Posterior cingulate gyrus (tissue), 11 donors: ENCODE measurements around the gene DHRS2.

Experiments
- DNase-seq, 10 donors: peaks; one replicate each; pipeline versions ENCODE4 v3.0.0 to v3.0.0-alpha.2; 2020 to 2021; ENCODE audit warnings: mixed read lengths in 3 of 10
- intact Hi-C: fragments of 100-400 bp; cut with DNase I; formaldehyde crosslinking; loops from one replicate; pipeline ENCODE4 v1.15.1; 2023

The DHRS2 gene

DNA sequence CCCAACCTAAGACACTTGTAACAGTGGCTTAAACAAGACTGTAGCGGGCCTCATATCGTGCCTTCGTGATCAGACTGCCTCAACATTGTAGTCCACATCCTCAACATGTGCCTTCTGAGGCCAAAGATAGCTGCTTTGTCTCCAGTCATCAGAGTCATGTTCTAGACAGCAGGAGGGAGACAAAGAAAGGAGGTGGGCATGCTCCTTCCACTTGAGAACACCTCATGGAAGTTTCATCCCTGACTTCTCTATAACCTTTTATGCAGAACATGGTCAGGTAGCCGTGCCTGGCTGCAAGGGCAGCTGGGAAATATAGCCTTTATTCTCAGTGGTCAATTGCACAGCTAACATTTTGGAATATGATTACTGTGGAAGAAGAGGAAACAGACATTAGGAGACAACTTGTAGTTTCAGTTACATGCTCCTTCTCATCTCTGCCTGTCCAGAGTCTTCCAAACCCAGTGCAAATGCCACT is 25.3 kb upstream of the DHRS2 start:
- intact Hi-C loops = no loop called here
- no peak for DNase-seq

DNA sequence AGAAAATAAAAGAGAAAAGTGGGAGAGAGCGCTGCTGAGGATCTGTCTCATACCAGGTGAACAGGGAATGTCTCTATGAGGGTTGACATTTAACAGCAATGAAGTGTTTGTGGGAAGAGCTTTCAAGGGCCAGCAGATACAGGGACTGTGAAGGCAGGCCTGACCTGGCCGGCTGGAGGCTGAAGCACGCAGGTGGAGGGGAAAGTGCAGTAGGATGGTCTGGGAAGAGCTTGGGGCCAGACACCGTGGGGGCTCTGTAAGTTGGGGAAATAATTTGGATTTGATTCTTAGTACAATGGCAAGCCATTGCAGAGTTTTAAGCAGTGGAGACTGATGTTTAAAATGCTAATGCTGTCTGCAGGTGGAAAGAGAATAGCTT is 23.8 kb upstream of the DHRS2 start:
- intact Hi-C loops = no loop called here
- DNase-seq = no peak

DNA sequence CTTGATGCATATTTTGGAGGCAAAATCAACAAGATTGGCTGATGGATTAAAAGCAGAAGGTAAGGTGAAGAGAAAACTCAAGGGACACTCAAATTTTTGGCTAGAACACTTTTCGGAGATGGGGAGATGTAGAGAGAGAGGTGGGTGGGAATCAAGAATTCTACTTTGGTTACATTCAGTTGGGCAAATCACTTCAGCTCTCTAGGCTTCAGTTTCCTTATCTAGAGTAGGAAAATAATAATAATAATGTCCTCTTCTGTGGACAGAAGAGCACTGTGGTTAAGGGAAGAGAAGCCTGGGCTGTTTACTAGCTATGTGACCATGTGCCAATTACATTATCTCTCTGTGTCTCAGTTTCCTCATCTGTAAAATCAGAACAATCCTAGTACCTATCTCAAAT is 23.4 kb upstream of the DHRS2 start:
- DNase-seq = no peak
- intact Hi-C loops = no loop called here

DNA sequence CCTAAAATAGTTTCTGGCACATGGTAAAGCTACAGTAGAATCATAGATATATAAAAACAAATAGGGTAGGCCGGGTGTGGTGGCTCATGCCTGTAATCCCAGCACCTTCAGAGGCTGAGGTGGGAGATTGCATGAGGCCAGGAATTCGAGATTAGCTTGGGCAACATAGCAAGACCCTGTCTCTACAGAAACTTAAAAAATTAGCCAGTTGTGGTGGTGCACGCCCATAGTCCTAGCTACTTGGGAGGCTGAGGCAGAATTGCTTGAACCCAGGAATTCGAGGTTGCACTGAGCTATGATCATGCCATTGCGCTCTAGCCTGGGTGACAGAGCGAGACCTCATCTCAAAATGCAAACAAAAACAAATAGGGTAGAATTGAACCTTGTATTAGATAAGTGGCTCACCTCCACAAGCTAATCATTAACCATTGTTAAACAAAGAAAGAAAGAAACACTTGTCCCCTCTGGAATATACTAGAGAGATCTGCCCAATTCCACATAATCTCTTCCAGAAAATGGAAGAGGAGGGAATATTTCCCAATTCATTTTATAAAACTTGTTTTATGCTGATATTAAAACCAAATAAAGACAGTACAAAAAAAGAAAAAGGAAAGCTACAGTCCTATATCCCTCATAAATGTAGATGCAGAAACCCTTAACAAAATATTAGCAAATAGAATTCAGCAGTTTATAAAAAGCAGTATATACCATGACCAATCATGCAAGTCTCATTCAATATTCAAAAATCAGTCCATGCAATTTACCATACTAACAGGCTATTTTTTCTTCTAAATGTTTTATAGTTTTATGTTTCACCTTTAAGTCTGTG is 22.7 kb upstream of the DHRS2 start:
- intact Hi-C loops = no loop called here

DNA sequence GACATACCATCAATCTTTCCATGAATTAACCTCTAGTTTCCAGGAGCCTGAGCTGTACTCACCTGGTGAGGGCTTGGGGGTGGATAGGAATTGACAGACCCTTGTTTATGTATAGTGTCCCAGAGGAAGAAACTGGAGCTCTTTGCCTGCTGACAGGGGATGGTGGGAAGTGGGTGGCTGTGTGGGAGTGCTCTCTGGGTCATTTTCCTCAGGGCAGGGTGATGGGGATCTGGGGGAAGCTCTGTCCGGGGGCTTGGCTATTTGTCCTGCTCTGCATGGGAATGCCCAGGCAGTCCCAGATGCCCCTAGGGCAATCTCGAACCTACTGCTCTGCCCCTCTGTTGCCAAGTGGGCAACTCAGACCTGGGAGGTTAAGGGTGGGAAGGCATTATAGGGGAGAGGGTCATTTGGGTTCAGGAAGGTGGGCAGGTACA is 21.8 kb upstream of the DHRS2 start:
- intact Hi-C loops = no loop called here
- no peak for DNase-seq

More for the DNA sequence above, 22.7 kb upstream of the DHRS2 start:
- DNase-seq = no peak

DNA sequence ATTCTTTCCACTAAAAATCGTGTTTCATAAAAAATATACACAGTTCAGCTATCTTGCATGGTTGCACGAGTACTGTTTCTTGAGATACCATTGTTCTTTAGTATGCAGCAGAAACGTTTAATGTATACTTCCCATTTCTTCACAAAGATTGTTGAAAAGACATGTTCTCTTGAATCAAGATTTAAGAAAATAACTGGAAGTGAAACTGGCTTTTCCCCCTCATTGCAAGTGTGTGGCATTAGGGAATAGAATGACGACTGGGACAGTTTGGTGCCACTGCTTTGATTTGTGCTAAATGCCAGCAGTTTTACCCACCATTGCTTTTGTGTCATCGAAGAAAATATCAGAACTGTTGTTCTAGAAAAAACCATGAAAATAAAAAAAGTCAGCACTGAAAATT is 20.3 kb upstream of the DHRS2 start:
- intact Hi-C loops = no loop called here
- DNase-seq = no peak

DNA sequence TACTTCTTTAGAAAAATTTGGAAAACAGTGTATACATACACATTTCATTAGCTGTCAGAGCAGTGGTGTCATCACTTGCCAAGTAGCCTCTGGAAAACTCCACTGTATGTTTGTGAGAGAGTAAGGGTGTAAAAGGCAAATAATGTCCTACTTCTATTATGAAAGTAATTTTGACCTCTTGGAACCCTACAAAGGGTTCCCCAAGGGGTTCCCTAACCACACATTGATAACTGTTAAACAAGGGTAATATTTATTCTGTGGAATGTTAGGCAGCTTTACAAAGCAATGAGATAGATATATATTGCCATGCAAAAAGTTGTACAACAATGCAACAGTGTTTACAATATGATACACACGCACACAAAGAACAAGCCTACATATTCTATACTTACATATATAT is 18.6 kb upstream of the DHRS2 start:
- DNase-seq = no peak
- intact Hi-C loops = no loop called here

DNA sequence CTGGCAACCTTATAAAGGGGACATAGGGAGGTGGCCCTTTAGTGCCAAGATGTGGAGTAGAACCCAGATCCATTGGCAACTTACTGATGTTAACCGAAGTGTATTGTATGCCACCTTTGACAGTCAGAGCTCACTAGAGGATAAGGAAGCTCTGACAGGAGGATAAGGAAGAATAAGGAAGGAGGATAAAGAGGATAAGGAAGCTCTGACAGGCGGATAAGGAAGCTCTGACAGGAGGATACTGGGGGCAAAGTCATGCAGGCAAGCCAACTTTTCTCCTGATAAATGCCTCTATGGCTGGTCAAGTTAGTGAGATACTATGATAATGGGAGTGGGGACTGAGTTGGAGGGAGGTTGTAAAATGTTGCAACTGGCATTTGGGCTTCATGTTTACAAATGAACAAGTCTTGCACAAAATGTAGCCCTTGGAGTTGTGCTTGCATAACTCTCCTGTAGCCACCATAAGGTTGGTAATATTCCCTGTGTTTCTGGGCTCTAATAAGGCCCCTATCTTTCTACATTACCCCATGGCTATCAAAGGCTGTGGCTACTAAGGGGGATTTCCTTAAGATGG is 17.7 kb upstream of the DHRS2 start:
- intact Hi-C loops = no loop called here
- no peak for DNase-seq

DNA sequence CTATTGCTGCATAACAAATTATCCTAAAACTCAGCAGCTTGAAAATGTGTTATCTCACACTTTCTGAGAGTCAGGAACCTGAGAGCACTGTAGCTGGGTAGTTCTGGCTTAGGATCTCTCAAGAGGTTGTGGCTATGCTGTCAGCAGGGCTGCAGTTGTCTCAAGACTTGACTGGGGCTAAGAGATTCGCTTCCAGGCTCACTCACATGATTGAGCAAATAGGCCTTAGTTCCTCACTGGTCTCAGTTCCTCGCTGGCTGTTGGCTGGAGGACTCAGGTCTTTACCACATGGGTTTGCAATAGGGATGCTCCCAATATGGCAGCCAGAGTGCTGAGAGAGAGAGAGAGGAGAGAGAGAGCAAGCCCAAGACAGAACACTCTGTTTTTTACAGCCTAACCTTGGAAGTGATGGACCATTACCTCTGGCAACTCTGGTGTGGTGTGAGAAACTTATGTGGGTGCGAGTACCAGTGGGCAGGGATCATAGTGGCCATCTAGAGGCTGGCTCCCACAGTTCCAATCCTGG is 15.9 kb upstream of the DHRS2 start:
- no peak for DNase-seq
- intact Hi-C loops = no loop called here

DNA sequence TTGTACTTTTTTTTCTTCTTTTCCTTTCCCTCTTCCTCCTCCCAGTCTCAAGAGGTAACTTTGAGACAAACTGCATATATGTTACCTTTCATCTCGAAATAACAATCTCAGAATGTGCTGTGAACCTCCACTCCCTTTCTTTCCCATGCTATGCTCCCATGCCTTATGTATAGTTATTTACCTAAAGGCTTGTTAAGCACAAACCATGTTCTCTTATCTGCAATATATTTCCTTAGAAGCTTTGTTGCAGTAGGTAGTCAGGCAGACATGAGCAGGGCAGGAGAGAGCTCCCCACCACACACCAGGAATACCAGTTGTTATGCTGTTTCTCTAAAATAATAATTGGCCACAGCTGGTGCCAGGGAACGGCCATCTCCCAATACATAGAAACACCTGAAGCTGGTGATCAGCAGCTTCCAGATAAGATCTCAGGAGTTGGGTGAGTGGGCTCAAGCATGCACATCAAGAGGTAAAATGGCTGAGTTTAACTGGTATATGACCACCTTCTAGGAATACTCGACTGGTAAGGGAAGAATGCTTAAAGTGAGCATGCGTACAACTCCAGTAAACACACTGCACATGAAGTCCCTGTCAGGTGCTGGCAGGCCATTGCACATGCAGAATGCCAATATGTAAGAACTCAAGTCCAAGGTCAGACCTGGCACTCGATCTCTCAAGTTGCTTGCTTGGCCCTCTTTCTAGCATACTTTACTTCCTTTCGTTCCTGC is 14.8 kb upstream of the DHRS2 start:
- intact Hi-C loops = no loop called here
- DNase-seq = no peak

DNA sequence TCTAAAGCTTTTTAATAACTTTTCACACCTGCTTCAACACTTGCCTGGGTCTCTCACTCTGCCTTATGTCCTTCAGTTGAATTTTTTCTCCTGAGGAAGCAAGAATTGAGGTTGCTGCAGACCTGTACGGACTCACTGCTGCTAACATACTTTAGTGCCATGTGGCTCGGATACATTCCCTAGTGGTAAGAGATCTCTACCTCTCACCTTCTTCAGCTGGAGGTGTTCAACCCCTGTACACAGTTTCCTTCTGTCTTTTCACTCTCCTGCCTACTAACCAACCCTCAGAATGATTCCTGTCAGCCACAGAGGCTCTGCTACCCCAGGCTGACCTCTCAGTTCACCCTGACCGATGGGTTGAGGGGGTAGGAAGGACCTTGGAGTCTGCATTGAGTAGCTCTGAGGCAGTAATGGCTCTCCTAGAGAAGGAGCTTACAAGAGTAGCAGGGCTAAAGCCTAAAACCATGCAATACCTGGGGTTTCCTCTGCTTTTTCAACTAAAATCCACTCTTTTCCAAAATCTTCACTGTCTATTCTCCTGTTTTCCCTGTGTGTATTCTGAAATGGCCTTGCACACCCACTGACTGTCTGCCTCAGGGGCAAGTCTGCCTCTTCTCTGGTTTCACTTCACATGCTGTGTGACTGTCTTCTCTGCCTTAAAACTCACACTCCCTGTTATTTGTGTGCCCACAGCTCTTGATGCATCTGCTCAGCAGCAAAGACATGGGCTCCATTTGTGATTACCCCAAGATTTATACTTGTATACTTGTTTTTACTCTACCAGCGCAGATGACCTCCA is 14.0 kb upstream of the DHRS2 start:
- no peak for DNase-seq
- intact Hi-C loops = no loop called here

DNA sequence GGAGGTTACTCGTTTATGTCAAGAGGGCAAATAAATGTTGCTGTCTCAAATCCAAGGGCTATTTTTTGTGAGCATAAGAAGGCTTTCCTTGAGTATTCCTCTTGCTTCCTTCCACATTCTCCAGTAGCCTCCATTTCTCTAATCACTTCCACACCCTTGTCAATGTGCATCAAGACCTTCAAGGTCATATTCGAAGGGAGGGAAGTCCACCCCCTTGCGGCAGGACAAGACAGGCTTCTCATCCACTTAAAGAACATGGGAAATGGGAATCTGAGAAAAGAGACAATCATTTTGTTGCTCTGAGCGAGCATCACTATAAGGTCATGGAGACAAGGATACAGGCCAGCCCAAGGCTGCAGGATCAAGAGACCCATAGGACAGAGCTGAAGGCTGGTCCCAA is 13.2 kb upstream of the DHRS2 start:
- intact Hi-C loops = no loop called here
- DNase-seq = no peak

DNA sequence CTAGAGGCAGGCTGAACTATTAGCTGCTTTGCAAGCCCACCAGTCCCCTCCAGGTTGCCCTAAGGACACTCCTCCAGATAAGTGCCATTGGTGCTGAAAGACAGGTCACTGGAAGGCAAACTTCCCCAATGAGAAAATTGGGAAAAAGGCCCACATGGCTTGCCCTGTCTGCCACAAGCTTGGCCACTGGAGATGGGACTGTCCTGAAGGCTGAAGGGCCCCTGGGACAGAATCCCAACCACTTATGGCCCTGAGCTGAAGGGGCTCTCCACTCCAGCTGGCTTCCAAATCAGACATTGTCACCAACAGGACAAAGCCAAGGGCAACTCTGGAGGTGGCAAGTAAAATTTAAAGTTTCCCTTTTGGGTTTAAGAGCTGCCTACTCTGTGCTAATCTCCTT is 12.2 kb upstream of the DHRS2 start:
- intact Hi-C loops = no loop called here
- no peak for DNase-seq

DNA sequence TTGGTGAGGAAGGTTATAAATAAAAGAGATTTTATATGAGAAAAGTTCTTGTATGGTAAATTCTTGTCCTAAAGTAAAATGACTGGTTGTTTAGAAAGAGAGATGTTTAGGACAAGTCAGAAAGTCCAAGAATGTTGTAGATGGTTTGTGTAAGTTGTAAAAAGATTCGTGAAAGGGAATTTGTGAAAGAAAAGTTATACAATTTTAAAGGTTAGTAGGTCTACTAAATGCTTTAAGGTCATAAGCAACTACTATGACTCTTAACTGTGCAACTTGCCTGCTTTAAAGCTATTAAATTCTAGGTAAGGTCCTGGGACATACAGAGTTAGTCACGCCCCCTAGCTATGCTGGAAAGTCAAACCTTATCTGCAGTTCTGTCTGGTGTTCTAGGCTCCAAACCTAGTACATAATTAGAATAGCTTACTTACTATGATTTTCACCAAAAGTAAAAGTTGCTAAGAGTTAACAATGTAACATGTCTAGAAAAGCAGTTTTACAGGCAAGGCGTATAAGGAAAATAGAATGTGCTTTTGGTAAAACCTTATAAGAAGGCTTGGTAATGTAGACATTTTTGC is 11.2 kb upstream of the DHRS2 start:
- DNase-seq = no peak
- intact Hi-C loops = no loop called here

DNA sequence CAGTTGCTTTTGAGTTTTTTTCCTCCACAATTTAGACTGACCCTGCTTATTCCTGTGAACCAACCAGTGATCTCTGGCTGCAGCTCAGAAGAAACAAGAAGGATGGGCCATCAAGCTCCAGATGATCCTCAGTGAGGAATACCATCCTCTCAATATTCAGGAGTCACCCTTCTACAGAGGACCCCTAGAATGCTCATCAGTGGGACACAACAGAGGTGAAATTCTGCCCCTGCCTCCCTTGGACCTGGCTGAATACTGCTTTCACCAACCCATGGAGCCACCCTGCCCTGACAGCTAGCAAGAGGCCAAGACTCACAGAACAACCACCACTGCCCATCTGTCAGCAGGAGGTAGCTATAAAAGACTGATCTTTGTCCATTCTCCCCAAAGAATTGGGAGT is 9.2 kb upstream of the DHRS2 start:
- intact Hi-C loops = no loop called here
- DNase-seq = no peak

DNA sequence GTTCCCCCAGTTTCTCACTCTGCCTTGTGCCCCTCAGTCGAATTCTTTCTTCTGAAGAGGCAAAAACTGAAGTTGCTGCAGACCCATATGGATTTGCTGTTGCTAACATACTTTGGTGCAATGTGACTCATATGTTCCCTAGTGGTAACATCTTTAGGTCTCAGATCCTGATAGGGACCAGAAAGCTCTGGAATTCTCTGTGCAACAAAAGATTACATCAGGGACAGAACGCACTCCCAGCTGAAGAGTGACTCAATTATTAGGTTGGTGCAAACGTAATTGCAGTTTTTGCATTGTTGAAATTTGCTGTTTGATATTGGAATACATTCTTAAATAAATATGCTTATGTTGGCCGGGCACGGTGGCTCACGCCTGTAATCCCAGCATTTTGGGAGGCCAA is 8.2 kb upstream of the DHRS2 start:
- intact Hi-C loops = no loop called here

DNA sequence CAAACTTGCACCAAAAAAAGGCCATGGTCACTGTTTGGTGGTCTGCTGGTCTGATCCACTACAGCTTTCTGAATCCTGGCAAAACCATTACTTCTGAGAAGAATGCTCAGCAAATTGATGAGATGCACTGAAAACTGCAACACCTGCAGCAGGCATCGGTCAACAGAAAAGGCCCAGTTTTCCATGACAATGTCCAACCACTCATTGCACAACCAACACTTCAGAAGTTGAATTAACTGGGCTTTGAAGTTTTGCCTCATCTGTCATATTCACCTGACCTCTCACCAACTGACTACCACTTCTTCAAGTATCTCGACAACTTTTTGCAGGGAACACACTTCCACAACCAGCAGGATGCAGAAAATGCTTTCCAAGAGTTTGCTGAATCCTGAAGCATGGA is 7.0 kb upstream of the DHRS2 start:
- intact Hi-C loops = no loop called here
- DNase-seq = no peak

More for the DNA sequence above, 8.2 kb upstream of the DHRS2 start:
- DNase-seq = no peak

DNA sequence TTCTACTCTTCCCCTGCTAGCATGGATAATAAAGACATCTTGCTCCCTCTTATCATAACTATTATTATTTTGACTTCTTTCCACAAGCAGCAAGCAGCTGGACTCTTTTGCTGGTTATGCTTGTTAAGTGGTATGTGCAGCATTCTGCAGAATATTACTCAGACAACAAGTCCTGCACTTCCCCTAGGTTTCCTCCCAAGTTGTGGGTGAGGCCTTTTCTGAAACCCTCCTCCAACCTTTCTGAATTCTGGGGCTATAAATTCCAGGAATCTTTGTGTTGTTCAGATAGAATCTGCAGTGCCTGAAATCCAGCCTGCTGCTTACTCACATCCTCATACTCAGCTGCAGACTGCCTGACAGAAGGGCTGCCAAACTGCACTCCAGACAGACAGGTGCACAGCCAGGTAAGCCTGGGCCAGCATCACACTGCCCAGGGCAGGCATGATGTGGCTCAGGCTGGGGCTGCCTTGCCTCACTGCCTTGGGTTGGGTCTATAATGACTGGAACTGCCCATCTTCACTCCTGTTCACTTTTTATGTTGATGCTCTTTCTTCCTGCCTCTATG is 6.2 kb upstream of the DHRS2 start:
- intact Hi-C loops = no loop called here

DNA sequence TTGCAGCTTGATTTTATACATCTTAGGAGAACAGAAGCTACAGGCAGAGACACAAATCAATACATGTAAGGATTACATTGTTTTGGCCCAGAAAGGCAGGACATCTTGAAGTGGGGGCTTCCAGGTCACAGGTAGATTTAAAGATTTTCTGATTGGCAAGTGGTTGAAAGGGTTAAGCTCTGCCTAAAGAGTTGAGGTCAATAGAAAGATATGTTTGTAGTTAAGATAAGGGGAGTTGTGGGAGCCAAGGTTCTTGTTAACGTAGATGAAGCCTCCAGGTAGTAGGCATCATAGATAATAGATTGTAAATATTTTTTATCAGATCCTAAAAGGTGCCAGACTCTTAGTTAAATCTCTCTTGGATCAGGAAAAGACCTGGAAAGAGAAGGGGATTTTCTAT is 5.5 kb upstream of the DHRS2 start:
- intact Hi-C loops = no loop called here
- no peak for DNase-seq

More for the DNA sequence above, 6.2 kb upstream of the DHRS2 start:
- DNase-seq = no peak

DNA sequence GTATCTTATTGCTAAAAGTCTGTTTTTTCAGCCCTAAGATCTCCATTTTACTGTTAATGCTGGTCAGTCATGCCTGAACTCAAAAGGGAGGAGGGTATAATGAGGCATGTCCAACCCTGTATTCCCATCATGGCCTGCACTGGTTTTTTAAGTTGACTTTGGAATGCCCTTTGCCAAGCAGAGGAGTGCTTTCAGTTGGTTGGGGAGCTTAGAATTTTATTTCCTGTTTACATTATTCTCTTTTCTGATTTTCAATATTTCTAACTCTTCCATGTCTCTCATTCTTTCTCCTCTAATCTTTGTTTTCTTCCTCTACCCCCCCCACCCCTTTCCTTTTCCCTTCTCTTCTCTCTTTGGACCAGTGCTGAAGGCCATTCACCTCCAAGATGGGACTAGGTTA is 4.9 kb upstream of the DHRS2 start:
- intact Hi-C loops = no loop called here

More for the DNA sequence above, 4.9 kb upstream of the DHRS2 start:
- DNase-seq = no peak
